GM18505 (cell line): ENCODE data around the gene PARL.
A peak's percentile ranks its signal among the peaks of the same experiment; 100 is the strongest.

ENCODE experiments used
- ATAC-seq: cut with Tn5 transposase; IDR thresholded peaks from one replicate; pipeline ENCODE4 v1.9.1; 2021; ENCODE audit not compliant: unreplicated experiment
- POLR2A ChIP-seq: IDR thresholded peaks from 4 replicates; pipeline ENCODE4 v1.6.1; 2011; ENCODE audit warnings: borderline replicate concordance; ENCODE audit not compliant: insufficient read depth, insufficient read length; ENCODE audit errors: extremely low read depth

Gene PARL

DNA sequence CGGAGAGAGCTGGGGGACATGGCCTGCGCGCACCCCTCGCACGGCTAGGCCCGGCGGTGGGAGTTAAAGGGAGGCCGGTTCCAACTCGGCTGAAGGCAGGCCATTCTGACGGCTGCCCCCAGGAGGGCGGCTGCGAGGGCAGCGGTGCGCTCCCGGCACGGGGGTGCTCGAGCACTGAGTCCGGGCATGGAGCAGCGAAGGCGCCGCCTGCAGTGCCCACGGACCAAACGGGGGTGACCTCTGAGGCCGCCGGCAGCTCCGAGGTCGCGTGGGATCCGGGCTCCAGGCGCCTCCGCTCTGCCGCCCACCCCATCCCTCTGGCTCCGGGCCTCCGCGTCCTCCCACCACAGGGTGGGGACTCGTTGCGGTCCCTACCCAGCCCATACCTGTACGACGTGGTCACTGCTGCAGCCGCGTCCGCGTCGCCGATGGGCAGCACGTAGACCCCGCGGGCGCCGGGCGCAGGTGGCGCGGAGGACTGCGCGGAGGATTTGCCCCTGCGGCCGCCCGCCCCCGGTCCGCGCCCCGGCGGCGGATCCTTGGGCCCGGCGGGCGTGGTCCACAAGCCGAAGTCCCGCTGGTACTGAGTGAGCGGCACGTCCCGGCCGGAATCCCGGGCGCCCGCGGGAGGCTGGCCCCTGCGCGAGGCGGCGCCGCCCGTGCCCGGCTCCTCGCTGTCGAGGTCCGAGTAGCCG lies 59.8 kb downstream of the PARL start:
- peak; percentile 33 for ATAC-seq
- no peak for TF ChIP-seq POLR2A

DNA sequence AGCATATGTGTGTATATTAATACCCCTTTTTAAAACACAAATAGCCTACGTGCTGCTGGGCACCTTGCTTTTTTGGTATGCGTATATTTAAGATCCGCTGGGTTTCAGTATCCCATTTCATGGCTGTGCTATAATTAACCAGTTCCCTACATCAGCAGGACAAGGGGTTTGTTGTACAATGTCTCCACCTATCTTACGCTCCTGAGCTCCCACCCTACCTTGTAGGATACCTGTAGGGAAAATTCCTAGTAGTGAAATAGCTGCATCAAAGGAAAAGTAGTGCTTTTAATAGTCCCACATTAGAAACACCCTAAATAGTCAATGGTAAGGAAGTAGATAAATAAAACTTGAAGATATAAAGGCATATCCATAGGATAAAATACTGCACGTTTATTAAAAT lies 60.7 kb downstream of the PARL start:
- no peak for ATAC-seq
- no peak for TF ChIP-seq POLR2A

DNA sequence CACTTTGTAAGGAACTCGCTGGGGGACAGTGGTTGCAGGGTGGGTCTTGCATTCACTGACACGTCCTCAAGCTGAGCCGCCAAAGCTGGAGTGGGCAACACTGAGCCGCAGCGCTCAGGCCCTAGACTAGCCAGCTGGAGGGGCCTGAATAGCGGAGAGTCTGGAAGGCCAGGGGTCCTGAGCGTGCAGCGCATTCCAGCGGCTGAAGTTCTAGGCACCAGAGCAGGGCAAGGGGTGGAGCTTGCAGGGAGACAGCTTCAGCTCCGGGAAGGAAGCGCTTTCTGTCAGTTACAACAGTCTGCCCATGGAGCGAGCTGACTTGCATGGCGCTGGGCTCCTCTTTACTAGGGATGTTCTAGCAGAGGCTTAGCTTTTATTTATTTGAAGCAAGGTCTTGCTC lies 62.0 kb downstream of the PARL start:
- TF ChIP-seq POLR2A = no peak
- no peak for ATAC-seq

DNA sequence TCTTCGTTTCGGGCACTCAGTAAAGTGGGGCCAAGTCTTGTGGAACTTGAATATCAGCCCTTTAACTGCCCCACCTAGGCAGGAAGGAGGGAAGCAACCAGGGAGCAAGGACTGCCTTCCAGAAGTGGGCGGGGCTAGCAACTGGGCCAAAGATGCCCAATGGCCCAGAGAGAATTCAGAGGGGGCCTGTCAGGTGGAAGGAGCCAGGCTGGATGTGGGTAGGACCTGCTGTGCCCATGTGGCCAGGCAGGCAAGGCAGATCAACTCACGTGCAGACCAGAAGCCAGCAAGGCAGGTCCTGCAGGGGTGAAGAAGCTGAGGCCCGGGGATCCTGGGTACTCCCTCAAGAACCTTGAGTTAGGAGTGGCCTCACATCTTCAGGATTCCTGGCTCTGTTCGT lies 64.8 kb downstream of the PARL start:
- ATAC-seq = no peak
- TF ChIP-seq POLR2A = no peak

DNA sequence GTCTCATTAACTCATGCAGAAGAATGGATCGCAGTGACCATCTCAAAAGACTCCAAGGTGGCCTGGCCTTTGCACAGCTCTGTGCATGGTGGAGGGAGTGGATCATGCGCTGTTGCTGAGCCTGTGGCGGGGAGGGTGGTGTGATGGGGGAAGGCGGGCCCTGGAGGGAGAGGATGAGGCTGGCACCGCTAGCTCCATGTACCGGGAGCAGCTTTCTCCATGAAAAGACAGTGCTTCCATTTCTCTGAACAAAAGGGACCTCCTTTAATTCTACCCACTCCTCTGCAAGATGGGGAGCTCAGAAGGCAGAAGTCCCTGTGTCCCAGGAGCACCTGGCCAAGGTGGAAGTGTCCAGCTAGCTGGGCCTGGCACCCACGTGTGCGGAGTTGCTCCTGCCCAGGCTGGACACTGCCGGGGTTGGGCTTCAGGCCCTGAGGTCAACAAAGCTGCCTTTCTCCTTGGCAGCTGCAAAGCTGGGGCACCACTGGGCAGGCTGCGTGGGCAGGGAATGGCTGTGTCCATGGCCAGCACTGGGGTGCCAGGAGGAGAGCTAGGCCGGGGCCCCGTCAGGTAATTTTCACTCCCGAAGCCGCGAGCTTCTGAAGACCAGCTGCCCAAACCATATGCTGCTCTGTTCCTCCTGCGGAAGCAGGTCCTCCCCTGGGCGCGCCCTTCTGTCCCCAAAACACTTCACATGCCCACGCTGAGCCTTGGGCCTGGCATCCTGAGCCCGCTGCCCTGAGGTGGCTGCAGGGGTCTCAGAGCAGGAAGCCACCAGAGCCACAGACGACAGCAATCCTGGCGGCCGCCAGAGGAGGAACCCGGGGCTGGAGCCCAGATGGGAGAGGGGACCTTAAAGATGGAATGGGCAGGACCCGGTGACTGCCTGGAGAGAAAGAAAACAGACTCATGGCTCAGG lies 65.7 kb downstream of the PARL start:
- no peak for TF ChIP-seq POLR2A
- ATAC-seq = no peak

DNA sequence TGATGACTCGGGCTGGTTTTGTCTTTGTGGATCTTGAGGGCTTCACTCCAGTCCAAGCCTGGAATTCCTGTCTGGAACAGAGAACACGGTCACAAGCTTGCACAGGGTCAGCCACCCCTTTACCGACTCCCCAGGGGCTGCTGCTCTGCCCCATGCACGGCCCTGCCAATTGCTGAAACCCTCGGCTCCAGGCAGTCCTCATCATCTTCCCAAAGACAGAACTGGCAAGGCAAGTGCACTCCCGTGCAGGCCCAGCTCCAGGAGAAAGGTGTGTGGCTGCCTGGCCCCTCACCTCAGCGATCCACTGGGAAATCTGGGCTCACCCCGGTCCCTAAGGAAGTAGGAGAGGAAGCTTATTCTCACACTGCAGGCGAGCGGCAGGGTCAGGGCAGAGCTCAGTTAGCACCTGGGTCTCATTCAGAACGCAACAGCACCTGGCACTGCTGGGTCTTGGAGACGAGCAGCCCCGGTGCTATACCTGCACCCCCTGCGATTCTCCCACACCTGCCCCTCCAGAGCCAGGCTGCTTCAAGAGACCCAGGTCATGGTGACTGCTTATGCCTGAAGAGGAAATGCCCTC lies 66.5 kb downstream of the PARL start:
- TF ChIP-seq POLR2A = no peak
- ATAC-seq = no peak

DNA sequence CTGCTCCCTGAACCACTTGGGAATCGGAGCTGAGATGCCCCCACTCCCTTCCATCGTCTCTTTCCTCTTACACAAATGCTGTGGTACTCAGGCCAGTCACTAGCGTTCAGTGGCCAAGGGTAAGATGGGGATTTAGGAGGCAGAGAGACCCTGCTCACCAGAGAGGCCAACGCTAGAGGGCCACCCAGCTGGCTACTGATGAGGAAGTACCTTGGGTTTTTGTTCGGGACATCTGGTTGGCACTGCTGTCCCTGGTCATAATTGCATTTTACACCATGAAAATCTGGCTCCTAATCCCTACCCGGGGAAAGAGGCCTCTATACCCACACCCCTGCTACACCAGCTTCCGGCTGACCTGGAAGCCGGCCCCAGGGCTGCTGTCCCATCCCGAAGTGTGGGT lies 67.0 kb downstream of the PARL start:
- ATAC-seq = no peak
- no peak for TF ChIP-seq POLR2A

DNA sequence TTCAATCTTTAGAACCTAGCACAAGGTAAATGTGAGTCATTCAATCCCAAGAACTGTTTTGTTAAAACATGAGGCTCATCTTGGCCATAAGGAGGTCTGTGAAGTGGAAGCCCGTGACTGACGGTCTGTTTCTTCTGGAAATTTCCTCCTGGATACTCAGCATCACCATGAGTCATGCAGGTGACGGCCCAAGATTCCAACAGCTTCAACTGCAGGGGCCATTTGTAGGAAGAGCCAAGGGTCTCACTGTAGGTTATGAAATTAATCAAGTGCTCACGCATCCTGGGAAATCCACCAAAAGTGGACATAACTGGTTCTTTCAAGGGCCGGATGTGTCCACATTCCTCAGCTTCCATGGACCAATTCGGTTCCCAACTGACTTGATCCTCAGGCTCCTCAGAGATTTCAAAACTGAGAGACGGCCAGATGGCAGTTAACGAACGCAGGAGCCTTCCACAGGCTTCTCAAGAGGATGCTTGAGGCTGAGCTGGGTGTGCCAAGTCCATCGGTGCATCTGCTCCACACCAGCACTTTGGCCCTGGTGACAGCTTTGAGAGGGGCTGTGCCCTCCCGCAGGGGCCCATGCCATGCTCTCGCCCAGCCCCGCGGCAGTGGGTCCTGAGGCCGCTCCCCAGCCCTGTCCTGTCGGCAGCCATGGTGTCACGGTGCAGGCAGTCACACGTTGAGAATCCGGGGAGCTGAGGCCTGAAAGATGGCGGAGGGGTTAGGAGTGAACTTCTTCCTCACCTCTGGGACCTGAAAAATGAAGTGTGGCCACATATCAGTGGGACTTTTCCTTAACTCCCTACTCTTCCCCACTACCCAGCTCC lies 67.8 kb downstream of the PARL start:
- TF ChIP-seq POLR2A = no peak
- no peak for ATAC-seq

DNA sequence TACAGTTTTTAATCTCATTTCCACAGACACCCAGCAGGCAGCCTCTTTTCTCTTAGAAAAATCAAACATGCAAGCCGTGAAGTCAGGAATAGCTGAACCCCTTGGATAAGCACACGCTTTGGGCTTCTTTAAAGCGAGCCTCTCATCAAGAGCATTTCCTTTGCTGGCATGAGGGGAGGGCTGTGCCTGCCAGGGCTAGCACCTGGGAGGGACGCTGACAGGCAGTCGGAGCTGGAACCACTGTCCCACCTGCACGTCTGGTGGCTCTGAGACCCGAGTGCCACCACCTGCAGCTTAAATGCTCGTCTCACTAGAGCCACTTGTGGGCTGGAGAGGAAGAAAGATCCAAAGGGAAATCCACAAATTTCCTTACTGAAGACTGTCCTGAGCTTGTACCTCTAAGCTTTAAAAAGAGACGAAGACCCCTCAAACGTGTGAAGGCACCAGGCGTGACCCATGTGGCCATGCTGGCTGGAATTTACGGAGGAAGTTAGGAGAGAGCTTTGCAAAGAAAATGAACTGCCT lies 68.7 kb downstream of the PARL start:
- no peak for TF ChIP-seq POLR2A
- no peak for ATAC-seq

DNA sequence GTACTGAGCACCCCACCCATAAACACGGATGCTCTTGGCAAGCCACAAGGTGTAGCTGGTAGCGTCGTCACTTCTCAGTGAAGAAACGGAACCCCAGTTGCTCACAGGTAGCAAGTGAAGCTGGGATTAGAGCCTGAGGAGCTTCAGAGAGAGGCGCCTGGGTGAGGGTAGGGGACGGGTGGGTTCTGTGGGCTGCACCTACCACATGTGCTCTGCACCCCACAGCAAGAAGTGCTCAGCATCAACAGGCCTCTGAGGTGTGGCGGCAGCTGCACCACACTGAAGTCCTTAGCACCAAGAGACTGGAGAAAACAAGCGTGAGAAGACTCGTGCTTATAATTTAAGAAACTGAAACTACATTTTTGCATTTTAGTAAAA lies 69.1 kb downstream of the PARL start:
- no peak for TF ChIP-seq POLR2A
- no peak for ATAC-seq

DNA sequence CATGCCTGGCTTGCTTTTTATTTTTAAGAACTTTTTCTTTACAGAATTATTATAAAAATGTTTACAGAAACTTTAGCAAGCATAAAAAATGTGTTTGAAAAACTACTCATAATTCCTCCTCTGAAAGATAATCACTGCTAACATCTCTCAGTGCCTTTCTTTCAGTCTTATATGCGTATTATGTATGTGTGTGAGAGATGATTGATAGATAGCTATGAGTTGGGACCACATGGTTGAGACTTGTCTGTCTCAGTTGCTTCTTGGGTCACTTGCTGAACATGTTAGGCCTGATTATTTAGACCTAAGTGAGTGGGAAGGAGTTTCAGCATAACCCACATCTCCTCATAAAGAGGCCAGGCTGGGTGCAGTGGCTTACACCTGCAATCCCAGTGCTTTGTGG lies 70.4 kb downstream of the PARL start:
- TF ChIP-seq POLR2A = no peak
- no peak for ATAC-seq

DNA sequence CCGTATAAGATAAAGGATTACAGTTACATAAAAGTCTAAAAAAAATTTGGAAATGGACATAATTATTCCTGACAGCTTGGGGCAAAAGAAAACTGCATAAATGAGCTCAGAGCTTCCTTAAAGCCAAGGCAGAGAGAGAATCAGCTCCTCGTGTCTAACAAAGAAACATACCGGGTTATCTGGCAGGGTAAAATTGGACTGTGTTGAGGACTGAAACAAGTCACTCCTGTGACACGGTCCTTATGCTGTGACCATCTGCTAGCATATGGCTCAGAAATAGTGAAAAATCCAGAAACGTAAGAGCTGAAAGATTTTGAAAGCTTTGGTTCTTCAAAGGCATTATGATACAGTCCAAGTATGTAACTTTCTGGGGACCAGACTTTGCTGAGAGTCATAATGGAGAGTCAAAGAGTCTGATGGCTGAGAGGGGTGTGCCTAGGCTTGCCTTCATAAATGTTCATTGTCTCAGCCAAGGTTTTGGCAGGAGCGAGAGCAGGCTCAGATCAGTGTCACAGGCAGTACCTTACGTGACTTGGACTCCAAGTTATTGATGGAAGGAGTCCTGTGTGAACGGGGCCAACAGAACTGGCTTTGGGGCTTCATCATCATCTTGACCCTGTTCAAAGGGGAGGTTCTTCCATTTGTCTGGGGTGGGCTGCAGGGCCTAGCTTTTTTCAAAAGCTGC lies 71.8 kb downstream of the PARL start:
- no peak for ATAC-seq
- TF ChIP-seq POLR2A = no peak
